ENCODE measurements around the gene CPN2. TPM values are rescaled to one million over a fixed set of nuclear protein-coding genes. Genes with fewer than 3 reads are reported as not detected.
A peak's percentile ranks its signal among the peaks of the same experiment; 100 is the strongest.

Gene CPN2
- total RNA-seq, 1 experiment from 2014 or later = not detected

DNA sequence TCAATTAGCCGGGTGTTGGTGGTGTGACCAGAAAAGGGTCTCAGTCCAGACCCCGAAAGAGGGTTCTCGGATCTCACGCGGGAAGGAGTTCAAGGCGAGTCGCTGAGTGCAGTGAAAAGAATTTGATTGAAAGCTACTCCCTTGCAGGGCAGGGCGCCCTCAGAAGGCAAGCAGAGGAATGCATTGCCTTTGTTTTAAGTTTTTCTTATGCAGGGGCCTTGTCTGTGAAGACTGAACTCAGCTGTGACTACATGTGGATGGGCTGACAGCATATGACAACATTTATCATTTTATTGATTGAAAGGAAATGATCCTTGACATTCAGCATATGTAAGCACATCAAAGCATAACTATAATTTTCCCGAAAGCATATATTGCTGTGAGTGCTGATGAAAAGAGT lies 11.8 kb downstream of the CPN2 start:
- Histone ChIP-seq H2AK5ac (ENCODE audit: insufficient read length, low read length) (no peak overlapping the region), H3K4me1 (ENCODE audit: insufficient read depth, low read length) (peaks cover 4% of the 10 kb centered on the region), H3K9me3 (ENCODE audit: control insufficient read depth, low read depth, low read length) (no peaks in the 10 kb centered on the region), H4K20me1 (ENCODE audit: control insufficient read depth, insufficient read depth, insufficient read length) (no peaks in the 10 kb centered on the region), H3K56ac (ENCODE audit: insufficient read length, low read depth, low read length) (no peak overlapping the region), H2BK5ac (ENCODE audit: insufficient read length, low read length) (no peak overlapping the region), H3K9ac (ENCODE audit: extremely low read depth, insufficient read length, low read length) (no peak overlapping the region), H3K23me2 (ENCODE audit: insufficient read length, low read depth, low read length, poor library complexity, severe bottlenecking) (no peaks in the 10 kb centered on the region), H2BK12ac (ENCODE audit: insufficient read length, low read depth, low read length) (no peak overlapping the region), H3T11ph (ENCODE audit: low read length) (no peak overlapping the region), H2BK20ac (ENCODE audit: low read depth, low read length, poor library complexity, severe bottlenecking) (no peak overlapping the region), H4K91ac (ENCODE audit: insufficient read length, low read depth, low read length) (no peak overlapping the region), H3K4me2 (ENCODE audit: insufficient read depth, insufficient read length, low read length) (no peak overlapping the region), H3K23ac (ENCODE audit: insufficient read length, low read depth, low read length) (no peak overlapping the region), H3K18ac (ENCODE audit: insufficient read length, low read depth, low read length) (no peak overlapping the region), H2BK120ac (ENCODE audit: low read depth, low read length, poor library complexity, severe bottlenecking) (peak overlapping the region; percentile 71), H3K27me3 (ENCODE audit: insufficient read depth, low read length) (no peaks in the 10 kb centered on the region; the same call in 1 of the 2 replicates), H3K14ac (ENCODE audit: insufficient read depth, low read length) (no peak overlapping the region), H3K79me2 (ENCODE audit: insufficient read depth, low read length) (no peaks in the 10 kb centered on the region), H3K4ac (ENCODE audit: low read depth, low read length) (no peak overlapping the region), H4K5ac (ENCODE audit: insufficient read length, low read depth, low read length) (no peak overlapping the region), H2AFZ (ENCODE audit: low read length) (no peak overlapping the region), H3K27ac (ENCODE audit: insufficient read length, low read depth, low read length) (no peak overlapping the region), H2BK15ac (ENCODE audit: low read depth, low read length) (no peak overlapping the region), H3K79me1 (ENCODE audit: insufficient read depth, low read depth, low read length, poor library complexity, severe bottlenecking) (no peaks in the 10 kb centered on the region), H4K8ac (replicated peaks; ENCODE audit: insufficient read length, low read depth, low read length) (no peak overlapping the region)
- DNase-seq = peak; percentile 68
- Mint-ChIP-seq H3K27me3 (ENCODE audit: low read depth) (peaks cover 42% of the 10 kb centered on the region), H3K4me1 (peaks cover 31 to 37% of the 10 kb centered on the region in 2 experiments), H3K27ac (peak overlapping the region in 2 of 3 experiments; percentile 44 to 83; a peak in 3 of 7 replicates), H3K9me3 (no peaks in the 10 kb centered on the region; a peak in 1 of 5 replicates), H3K4me3 (peak overlapping the region in 1 of 2 experiments; percentile 39; a peak in 2 of 5 replicates), H3K36me3 (ENCODE audit: insufficient read depth in 1 of 3, low read depth in 3 of 3) (no peaks in the 10 kb centered on the region)
- WGBS (ENCODE audit: extremely low coverage, insufficient read length, low lambda C conversion rate) = no CpG with 5 or more reads among the region's 9 CpGs
- TF ChIP-seq, protein P1, sequence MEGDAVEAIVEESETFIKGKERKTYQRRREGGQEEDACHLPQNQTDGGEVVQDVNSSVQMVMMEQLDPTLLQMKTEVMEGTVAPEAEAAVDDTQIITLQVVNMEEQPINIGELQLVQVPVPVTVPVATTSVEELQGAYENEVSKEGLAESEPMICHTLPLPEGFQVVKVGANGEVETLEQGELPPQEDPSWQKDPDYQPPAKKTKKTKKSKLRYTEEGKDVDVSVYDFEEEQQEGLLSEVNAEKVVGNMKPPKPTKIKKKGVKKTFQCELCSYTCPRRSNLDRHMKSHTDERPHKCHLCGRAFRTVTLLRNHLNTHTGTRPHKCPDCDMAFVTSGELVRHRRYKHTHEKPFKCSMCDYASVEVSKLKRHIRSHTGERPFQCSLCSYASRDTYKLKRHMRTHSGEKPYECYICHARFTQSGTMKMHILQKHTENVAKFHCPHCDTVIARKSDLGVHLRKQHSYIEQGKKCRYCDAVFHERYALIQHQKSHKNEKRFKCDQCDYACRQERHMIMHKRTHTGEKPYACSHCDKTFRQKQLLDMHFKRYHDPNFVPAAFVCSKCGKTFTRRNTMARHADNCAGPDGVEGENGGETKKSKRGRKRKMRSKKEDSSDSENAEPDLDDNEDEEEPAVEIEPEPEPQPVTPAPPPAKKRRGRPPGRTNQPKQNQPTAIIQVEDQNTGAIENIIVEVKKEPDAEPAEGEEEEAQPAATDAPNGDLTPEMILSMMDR (conservative IDR thresholded peaks at IDR 0.05) = peak; percentile 65

All from H9 (cell line).